BE2C (cell line): ENCODE results near the gene ACTA1.

Experiments
- DNase-seq: peaks from one replicate; pipeline ENCODE4 v3.0.0-alpha.2; 2020
- H3K27me3 ChIP-seq: fragments of 250-450 bp; sonication (Bioruptor Pico); 2 replicates; pipeline ENCODE4 v1.5.1; 2020; ENCODE audit warnings: mild to moderate bottlenecking
- H3K36me3 ChIP-seq: fragments of 250-450 bp; sonication (Bioruptor Pico); 2 replicates; pipeline ENCODE4 v1.5.1; 2020; ENCODE audit warnings: mild to moderate bottlenecking
- H3K4me1 ChIP-seq: fragments of 250-450 bp; sonication (Bioruptor Pico); 2 replicates; pipeline ENCODE4 v1.5.1; 2020
- H3K4me3 ChIP-seq: 2 replicates; pipeline ENCODE4 v1.5.1; 2011; ENCODE audit warnings: low read depth, low read length
- H3K9me3 ChIP-seq: fragments of 250-450 bp; sonication (Bioruptor Pico); 2 replicates; pipeline ENCODE4 v1.5.1; 2020
- TF ChIP-seq, protein P1 (sequence below): IDR thresholded peaks from 2 replicates; pipeline ENCODE4 v1.5.1; 2012; ENCODE audit warnings: mild to moderate bottlenecking, low read depth, low read length

Gene ACTA1

DNA sequence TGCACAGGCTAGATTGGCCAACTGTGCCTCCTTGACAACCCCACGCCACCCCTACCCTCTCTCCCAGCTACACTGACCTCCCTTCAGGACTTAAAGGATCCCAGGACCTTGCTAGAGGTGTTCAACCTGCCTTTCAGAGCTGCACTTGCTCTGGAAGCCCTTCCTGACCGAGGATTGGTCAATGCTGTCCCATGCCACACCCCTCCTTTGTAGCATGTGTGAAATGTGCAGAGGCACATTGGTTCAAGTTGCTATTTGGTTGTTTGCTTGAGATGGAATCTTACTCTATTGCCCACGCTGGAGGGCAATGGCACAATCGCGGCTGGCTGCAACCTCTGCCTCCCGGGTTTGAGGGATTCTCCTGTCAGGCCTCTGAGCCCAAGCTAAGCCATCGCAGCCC is 21.8 kb downstream of the ACTA1 start:
- Histone ChIP-seq H3K9me3 (no peaks in the 10 kb centered on the region), H3K27me3 (no peaks in the 10 kb centered on the region), H3K4me1 (peaks cover 36% of the 10 kb centered on the region), H3K4me3 (no peak overlapping the region), H3K36me3 (no peaks in the 10 kb centered on the region)
- DNase-seq = no peak
- TF ChIP-seq, protein P1, sequence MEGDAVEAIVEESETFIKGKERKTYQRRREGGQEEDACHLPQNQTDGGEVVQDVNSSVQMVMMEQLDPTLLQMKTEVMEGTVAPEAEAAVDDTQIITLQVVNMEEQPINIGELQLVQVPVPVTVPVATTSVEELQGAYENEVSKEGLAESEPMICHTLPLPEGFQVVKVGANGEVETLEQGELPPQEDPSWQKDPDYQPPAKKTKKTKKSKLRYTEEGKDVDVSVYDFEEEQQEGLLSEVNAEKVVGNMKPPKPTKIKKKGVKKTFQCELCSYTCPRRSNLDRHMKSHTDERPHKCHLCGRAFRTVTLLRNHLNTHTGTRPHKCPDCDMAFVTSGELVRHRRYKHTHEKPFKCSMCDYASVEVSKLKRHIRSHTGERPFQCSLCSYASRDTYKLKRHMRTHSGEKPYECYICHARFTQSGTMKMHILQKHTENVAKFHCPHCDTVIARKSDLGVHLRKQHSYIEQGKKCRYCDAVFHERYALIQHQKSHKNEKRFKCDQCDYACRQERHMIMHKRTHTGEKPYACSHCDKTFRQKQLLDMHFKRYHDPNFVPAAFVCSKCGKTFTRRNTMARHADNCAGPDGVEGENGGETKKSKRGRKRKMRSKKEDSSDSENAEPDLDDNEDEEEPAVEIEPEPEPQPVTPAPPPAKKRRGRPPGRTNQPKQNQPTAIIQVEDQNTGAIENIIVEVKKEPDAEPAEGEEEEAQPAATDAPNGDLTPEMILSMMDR = no peak

DNA sequence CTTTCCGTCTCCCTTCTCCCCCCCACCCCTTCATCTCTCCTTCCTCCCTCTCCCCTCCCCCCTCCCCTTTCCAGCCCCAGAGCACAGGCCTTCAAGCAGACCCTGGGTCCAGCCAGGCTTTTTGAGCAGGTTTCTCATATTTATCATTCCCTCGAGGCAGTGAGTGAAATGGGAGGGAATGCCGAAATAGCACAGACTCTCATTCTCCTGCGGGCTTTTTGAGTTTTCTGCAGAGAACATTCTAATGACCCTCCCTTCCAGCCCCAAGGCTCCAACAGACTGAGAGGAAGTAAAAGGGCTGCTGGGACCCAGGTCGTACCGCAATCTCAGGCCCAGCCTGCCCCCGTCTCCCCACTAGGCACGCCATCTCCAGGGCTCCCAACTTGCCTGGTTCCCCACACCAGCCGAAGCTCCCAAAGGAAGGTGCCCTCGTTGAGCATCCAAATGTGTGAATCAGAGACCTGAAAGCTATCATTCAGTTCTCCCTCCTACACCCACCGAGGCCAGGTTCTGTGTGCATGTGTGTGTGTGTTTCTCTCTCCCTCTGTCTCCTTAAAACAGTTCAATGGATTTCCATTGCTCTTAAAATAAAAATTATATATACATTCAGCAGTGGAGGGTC is 22.3 kb downstream of the ACTA1 start:
- Histone ChIP-seq H3K36me3 (no peaks in the 10 kb centered on the region), H3K27me3 (no peaks in the 10 kb centered on the region), H3K9me3 (no peaks in the 10 kb centered on the region), H3K4me1 (peaks cover 36% of the 10 kb centered on the region), H3K4me3 (no peak overlapping the region)
- no peak for DNase-seq
- TF ChIP-seq, protein P1 = no peak

DNA sequence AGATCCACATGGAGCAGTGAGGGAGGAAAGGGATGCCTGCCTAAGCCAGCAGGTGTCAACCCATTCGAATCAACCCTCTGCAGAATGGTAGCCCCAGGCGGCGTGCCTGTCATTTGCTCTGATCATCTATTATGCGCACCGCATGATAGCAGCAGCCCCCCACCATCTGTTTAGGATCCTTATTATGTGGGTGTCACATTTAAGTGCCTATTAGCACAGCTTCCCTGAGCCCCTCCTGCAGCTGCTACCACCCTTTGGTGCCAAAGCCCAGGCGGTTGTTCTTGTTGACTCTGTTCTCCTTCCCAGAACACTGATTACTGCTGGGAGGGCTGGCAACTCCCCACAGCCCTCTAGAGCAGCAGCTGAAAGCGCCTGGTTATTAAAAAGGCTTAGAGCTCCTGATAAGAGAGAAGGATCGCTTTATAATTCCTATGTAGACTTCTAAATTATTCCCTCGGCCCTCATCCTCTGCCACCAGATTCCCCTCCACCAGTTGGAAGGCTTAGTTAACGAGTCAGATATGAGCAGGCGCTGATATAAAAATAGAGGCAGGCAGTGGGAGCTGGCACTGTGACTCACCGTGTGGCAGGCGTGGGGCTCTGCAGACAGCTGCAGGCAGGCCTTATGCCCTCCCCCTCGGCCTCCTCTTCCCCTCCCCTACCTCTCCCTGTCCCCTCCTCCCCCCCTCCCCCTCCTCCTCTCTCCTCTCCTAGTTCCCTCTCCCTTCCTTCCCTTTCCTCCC is 23.0 kb downstream of the ACTA1 start:
- H3K4me1 ChIP-seq = peaks cover 36% of the 10 kb centered on the region
- DNase-seq = peak; percentile 96
- peak overlapping the region; percentile 43 for H3K4me3 ChIP-seq
- no peaks in the 10 kb centered on the region for H3K9me3 ChIP-seq
- TF ChIP-seq, protein P1 = peak; percentile 20; the same call in 1 of the 2 replicates
- H3K27me3 ChIP-seq = no peaks in the 10 kb centered on the region
- H3K36me3 ChIP-seq = no peaks in the 10 kb centered on the region

DNA sequence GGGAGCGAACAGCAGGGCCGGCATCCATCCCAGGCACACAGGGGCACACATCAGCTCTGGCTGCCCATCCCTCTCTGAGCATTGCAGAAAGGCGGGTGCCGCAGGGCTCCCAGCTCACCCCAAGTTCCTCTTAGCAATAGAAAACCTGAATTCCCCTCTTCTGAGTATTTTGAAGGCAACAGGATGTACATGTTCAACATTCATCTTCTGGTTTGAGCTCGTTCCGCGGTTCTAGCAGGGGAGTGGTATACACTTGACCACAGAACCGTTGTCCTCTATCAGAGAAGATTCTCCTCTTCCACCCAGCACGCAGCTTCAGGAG is 23.6 kb downstream of the ACTA1 start:
- no peaks in the 10 kb centered on the region for H3K36me3 ChIP-seq
- H3K27me3 ChIP-seq = no peaks in the 10 kb centered on the region
- peak overlapping the region; percentile 43 for H3K4me3 ChIP-seq
- H3K9me3 ChIP-seq = no peaks in the 10 kb centered on the region
- TF ChIP-seq, protein P1 = no peak
- H3K4me1 ChIP-seq = peaks cover 36% of the 10 kb centered on the region
- no peak for DNase-seq

DNA sequence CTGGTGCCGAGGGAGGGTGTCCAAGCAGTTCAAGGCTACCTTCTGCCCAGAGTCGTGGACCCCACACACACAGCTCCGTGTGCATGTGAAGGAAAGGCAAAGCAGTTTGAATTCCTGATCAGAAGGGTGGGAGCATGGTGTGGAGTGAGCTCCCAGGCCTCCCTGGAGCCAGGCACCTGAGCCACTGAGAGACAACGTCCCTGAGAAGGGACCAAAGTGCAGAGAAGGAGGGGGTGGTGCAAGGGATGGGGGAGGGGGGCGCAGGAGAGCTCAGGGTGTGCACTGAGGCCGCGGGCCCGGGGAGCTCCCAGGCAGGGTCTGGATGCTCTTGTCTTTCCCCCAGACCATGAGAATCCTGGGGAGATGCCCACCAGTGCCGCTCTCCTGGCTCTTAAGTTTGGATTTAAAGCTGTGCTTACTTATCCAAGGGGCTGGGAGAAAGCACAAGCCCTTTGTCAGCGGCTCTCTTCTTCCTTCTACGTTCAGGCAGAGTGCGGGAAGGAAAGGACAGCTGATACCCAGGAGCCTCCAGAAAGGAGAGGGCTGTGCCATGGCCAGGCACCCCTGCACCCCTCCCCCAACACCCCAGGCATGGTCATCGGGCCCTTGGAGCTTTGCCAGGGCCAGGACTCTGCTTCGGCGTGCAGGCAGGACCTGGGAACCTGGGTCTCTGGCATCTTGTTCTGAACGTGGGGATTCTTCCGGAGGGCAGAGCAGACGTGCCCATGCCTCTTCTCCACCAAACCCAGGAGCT is 24.1 kb downstream of the ACTA1 start:
- H3K4me1 ChIP-seq = peaks cover 36% of the 10 kb centered on the region
- H3K9me3 ChIP-seq = no peaks in the 10 kb centered on the region
- TF ChIP-seq, protein P1 = no peak
- H3K36me3 ChIP-seq = no peaks in the 10 kb centered on the region
- no peaks in the 10 kb centered on the region for H3K27me3 ChIP-seq
- DNase-seq = peak; percentile 74
- H3K4me3 ChIP-seq = peak overlapping the region; percentile 43
